Mesendoderm (in vitro differentiated cells): ENCODE data around the gene MAPK7.

ENCODE experiments used
- DNase-seq: peaks from one replicate; pipeline ENCODE4 v3.0.0; 2013
- H2AK5ac ChIP-seq: 2 replicates; pipeline ENCODE4 v1.6.1; 2013; ENCODE audit warnings: low read length, inconsistent platforms
- H2BK120ac ChIP-seq: 2 replicates; pipeline ENCODE4 v1.6.1; 2013; ENCODE audit warnings: low read depth, mild to moderate bottlenecking, low read length, moderate library complexity, mixed read lengths
- H2BK15ac ChIP-seq: replicated peaks from 2 replicates; pipeline ENCODE4 v1.6.1; 2013; ENCODE audit warnings: low read depth, mild to moderate bottlenecking, moderate library complexity
- H2BK5ac ChIP-seq: 2 replicates; pipeline ENCODE4 v1.6.1; 2013; ENCODE audit warnings: low read length, inconsistent platforms
- H3K18ac ChIP-seq: 2 replicates; pipeline ENCODE4 v1.6.1; 2013; ENCODE audit warnings: mild to moderate bottlenecking, low read length, mixed read lengths
- H3K23ac ChIP-seq: one replicate; pipeline ENCODE4 v1.6.1; 2013; ENCODE audit warnings: low read length
- H3K27ac ChIP-seq: 2 replicates; pipeline ENCODE4 v1.5.1; 2013; ENCODE audit warnings: low read depth, mild to moderate bottlenecking, inconsistent platforms, low read length, moderate library complexity
- H3K27me3 ChIP-seq: 2 replicates; pipeline ENCODE4 v1.6.1; 2013; ENCODE audit warnings: low read length, control low read depth, mild to moderate bottlenecking, inconsistent platforms; ENCODE audit not compliant: insufficient read depth, poor library complexity
- H3K36me3 ChIP-seq: 2 replicates; pipeline ENCODE4 v1.6.1; 2013; ENCODE audit warnings: low read length, inconsistent platforms; ENCODE audit not compliant: control insufficient read depth, insufficient read depth
- H3K4ac ChIP-seq: one replicate; pipeline ENCODE4 v1.6.1; 2013; ENCODE audit warnings: low read depth, mild to moderate bottlenecking, low read length, moderate library complexity
- H3K4me1 ChIP-seq: 2 replicates; pipeline ENCODE4 v1.6.1; 2013; ENCODE audit warnings: low read depth, low read length, inconsistent platforms; ENCODE audit not compliant: control insufficient read depth
- H3K4me2 ChIP-seq: 2 replicates; pipeline ENCODE4 v1.6.1; 2013; ENCODE audit warnings: low read length
- H3K4me3 ChIP-seq: 2 replicates; pipeline ENCODE4 v1.5.1; 2013; ENCODE audit warnings: mild to moderate bottlenecking, low read length
- H3K56ac ChIP-seq: one replicate; pipeline ENCODE4 v1.6.1; 2013; ENCODE audit warnings: low read length
- H3K79me1 ChIP-seq: 2 replicates; pipeline ENCODE4 v1.6.1; 2013; ENCODE audit warnings: low read length, inconsistent platforms
- H3K79me2 ChIP-seq: 2 replicates; pipeline ENCODE4 v1.6.1; 2013; ENCODE audit warnings: mild to moderate bottlenecking, low read length; ENCODE audit not compliant: control insufficient read depth, insufficient read depth
- H3K9ac ChIP-seq: 2 replicates; pipeline ENCODE4 v1.6.1; 2013; ENCODE audit warnings: low read length, inconsistent platforms
- H4K5ac ChIP-seq: one replicate; pipeline ENCODE4 v1.6.1; 2013; ENCODE audit warnings: low read length
- H4K8ac ChIP-seq: one replicate; pipeline ENCODE4 v1.6.1; 2013; ENCODE audit warnings: low read depth, mild to moderate bottlenecking, control low read depth, low read length, moderate library complexity
- WGBS: extraction: QIAGEN DNeasy Blood & Tissue Kit; methylation state at CpG from one replicate; pipeline ENCODE4 v1.1.7; 2013; ENCODE audit warnings: low lambda C conversion rate, missing lambda C conversion rate; ENCODE audit not compliant: insufficient coverage; ENCODE audit errors: extremely low coverage; 5-methylcytosine and 5-hydroxymethylcytosine counted together

The MAPK7 gene

DNA sequence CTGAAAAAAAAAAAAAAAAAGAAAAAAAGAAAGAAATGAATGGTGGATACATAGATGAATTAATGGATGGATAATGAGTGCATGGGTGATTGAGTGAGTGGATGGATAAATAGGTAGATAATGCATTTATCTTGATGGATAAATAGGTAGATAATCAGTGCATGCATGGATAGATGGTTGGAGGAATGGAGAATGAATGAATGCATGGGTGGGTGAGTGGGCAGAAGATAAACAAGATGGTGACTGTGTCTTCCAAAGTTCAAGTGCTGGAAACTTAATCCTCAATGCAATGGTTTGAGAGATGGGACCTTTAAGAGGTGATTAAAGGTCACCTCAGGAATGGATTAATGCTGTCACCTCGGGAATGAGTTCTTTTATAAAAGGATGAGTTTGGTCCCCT, 26.0 kb downstream of the MAPK7 start:
- Histone ChIP-seq H3K18ac (no peak overlapping the region), H2BK120ac (no peak overlapping the region), H3K79me1 (no peaks in the 10 kb centered on the region), H3K56ac (no peak overlapping the region), H3K27ac (no peak overlapping the region), H2BK5ac (no peak overlapping the region), H2BK15ac (no peak overlapping the region), H3K79me2 (no peaks in the 10 kb centered on the region), H3K4me3 (no peak overlapping the region), H3K9ac (no peak overlapping the region), H4K5ac (no peak overlapping the region), H3K27me3 (no peaks in the 10 kb centered on the region), H2AK5ac (no peak overlapping the region), H3K4me1 (no peaks in the 10 kb centered on the region), H3K4ac (no peak overlapping the region), H3K36me3 (no peaks in the 10 kb centered on the region), H3K23ac (no peak overlapping the region), H3K4me2 (no peak overlapping the region), H4K8ac (no peak overlapping the region)
- no CpG with 5 or more reads among the region's 1 CpG for WGBS
- DNase-seq, result no peak

DNA sequence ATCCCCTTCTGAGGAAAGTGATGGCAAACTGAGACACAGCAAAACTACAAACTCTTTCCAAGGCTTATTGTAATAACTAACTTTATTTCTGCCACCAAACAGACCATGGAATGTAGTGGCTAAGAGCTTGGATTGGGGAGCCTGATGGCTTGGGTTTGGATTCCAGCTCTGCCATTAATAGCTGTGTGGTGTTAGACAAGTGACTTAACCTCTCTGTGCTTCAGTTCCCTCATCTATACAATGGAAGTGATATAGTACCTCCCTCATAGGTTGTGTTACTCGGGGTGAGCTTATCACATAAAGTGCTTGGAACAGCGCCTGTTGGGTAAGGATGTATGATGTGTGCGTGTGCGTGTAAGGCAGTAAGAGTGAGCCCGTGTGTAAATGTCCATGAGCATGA, 26.8 kb downstream of the MAPK7 start:
- H3K56ac ChIP-seq, result no peak overlapping the region
- no peak overlapping the region for H2BK15ac ChIP-seq
- H3K4me1 ChIP-seq, result no peaks in the 10 kb centered on the region
- no peak overlapping the region for H4K8ac ChIP-seq
- no peaks in the 10 kb centered on the region for H3K79me1 ChIP-seq
- no peak overlapping the region for H4K5ac ChIP-seq
- no peaks in the 10 kb centered on the region for H3K36me3 ChIP-seq
- H3K4ac ChIP-seq, result no peak overlapping the region
- H3K79me2 ChIP-seq, result no peaks in the 10 kb centered on the region
- no peak for DNase-seq
- H3K9ac ChIP-seq, result no peak overlapping the region
- H3K27ac ChIP-seq, result no peak overlapping the region
- no peak overlapping the region for H3K23ac ChIP-seq
- H2AK5ac ChIP-seq, result no peak overlapping the region
- no peak overlapping the region for H2BK120ac ChIP-seq
- H3K4me2 ChIP-seq, result no peak overlapping the region
- no CpG with 5 or more reads among the region's 5 CpGs for WGBS
- H2BK5ac ChIP-seq, result no peak overlapping the region
- no peak overlapping the region for H3K18ac ChIP-seq
- H3K27me3 ChIP-seq, result no peaks in the 10 kb centered on the region
- no peak overlapping the region for H3K4me3 ChIP-seq

DNA sequence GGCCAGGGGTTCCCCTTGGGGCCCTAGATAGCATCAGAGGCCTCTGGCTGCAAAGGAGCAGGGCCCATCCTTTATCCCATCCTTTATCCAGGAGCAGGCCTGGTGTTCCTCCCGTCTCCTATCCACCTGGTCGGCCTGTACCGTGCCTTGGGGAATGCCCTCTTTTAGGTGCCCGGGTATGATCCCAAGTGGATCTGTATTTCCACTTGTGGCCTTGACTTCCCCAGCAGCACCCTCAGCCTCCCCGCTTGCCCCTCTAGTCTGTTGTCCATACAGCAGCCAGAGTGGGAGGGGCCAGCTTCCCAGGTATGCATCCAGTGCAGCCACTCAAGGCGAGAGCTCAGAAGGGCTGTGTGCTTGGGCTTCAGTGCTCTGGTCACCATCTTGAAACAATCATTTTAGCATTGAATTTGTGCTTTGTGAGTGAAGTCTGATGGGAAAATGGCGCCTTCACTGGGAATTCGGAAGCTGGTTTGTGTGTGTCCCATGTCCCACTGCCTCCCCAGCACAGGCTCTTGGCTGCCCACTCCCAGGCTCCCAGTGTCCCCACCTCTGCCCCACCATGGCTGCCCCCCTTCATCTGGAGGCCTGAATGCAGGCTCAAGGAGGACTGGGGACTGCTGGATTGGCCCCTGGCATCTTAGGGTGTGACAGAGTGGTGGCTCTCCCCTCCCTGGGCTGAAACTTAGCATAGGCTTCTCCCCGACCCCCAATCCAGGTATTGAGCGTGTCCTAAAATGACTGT, 29.5 kb downstream of the MAPK7 start:
- Histone ChIP-seq H3K4ac (no peak overlapping the region), H3K79me2 (no peaks in the 10 kb centered on the region), H3K27ac (no peak overlapping the region), H3K27me3 (no peaks in the 10 kb centered on the region), H4K5ac (no peak overlapping the region), H3K4me2 (no peak overlapping the region), H2AK5ac (no peak overlapping the region), H3K9ac (no peak overlapping the region), H2BK5ac (no peak overlapping the region), H3K4me3 (no peak overlapping the region), H3K56ac (no peak overlapping the region), H3K23ac (no peak overlapping the region), H3K4me1 (peaks cover 3% of the 10 kb centered on the region), H2BK120ac (no peak overlapping the region), H4K8ac (no peak overlapping the region), H2BK15ac (no peak overlapping the region), H3K79me1 (no peaks in the 10 kb centered on the region), H3K18ac (no peak overlapping the region), H3K36me3 (no peaks in the 10 kb centered on the region)
- WGBS, result no CpG with 5 or more reads among the region's 10 CpGs
- no peak for DNase-seq

DNA sequence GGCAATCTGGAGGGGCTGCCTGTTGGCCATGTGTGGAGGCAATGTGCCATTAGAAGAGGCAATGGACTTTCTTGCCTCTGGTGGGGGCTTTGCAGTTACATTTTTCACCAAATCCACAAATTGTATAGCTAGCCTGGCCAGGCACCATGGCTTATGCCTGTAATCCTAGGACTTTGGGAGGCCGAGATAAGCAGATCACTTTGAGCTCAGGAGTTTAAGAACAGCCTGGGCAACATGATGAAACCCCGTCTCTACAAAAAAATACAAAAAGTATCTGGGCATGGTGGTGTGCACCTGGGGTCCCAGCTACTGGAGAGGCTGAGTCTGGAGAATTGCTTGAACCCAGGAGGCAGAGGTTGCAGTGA, 30.0 kb downstream of the MAPK7 start:
- H4K5ac ChIP-seq, result no peak overlapping the region
- H3K56ac ChIP-seq, result no peak overlapping the region
- H3K79me2 ChIP-seq, result no peaks in the 10 kb centered on the region
- H2AK5ac ChIP-seq, result no peak overlapping the region
- H3K36me3 ChIP-seq, result no peaks in the 10 kb centered on the region
- H3K23ac ChIP-seq, result no peak overlapping the region
- DNase-seq, result no peak
- no peak overlapping the region for H3K27ac ChIP-seq
- no peak overlapping the region for H2BK5ac ChIP-seq
- no peak overlapping the region for H3K4me2 ChIP-seq
- no peak overlapping the region for H2BK120ac ChIP-seq
- peaks cover 3% of the 10 kb centered on the region for H3K4me1 ChIP-seq
- H3K4ac ChIP-seq, result no peak overlapping the region
- no peak overlapping the region for H2BK15ac ChIP-seq
- H3K9ac ChIP-seq, result no peak overlapping the region
- no CpG with 5 or more reads among the region's 2 CpGs for WGBS
- no peak overlapping the region for H3K4me3 ChIP-seq
- no peaks in the 10 kb centered on the region for H3K79me1 ChIP-seq
- H4K8ac ChIP-seq, result no peak overlapping the region
- no peak overlapping the region for H3K18ac ChIP-seq
- no peaks in the 10 kb centered on the region for H3K27me3 ChIP-seq

DNA sequence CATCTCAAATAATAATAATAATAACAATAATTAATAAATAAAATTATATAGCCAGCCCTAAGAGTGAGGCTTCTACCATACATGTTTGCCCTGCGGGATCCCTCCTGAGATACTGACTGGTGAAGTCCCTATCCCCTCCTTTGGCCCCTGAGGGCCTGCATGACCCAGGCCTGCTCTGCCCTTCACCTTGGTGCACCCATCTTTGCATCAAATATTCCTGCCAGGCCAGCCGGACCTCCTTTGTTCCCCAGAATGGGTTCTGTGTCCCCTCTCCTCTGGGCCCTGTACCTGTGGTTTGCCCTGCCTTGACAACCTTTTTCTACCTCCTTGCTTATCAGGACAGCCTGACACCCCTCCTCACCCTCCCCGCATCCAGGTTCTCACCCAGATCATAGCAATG, 30.8 kb downstream of the MAPK7 start:
- Histone ChIP-seq H3K36me3 (no peaks in the 10 kb centered on the region), H3K4ac (no peak overlapping the region)

DNA sequence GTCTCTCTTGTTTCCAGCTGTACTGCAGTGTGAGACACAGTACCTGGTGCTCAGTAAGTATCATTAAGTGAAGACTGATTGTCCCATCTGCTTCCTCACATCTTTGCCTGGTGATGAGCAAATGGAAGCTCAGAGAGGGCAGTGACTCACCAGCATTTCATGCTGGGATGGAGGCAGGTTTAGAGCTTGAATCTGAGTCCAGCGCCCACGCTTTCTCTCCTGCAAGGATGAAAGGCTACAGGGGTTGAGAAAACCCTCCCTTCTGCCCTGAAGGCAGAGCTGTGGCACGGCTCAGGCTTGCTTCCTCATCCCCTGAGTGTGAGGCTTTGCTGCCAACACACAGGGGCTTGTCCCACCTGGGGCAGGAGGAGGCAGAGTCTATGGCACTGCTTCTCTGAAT, 31.2 kb downstream of the MAPK7 start:
- WGBS, result no CpG with 5 or more reads among the region's 3 CpGs
- Histone ChIP-seq H3K9ac (no peak overlapping the region), H2BK5ac (no peak overlapping the region), H2BK15ac (no peak overlapping the region), H3K79me1 (no peaks in the 10 kb centered on the region), H3K18ac (no peak overlapping the region), H4K8ac (no peak overlapping the region), H3K27me3 (no peaks in the 10 kb centered on the region), H3K36me3 (no peaks in the 10 kb centered on the region), H2AK5ac (no peak overlapping the region), H3K23ac (no peak overlapping the region), H3K4ac (no peak overlapping the region), H3K79me2 (no peaks in the 10 kb centered on the region), H3K4me2 (no peak overlapping the region), H4K5ac (no peak overlapping the region), H3K27ac (no peak overlapping the region), H2BK120ac (no peak overlapping the region), H3K4me1 (peaks cover 3% of the 10 kb centered on the region), H3K56ac (no peak overlapping the region), H3K4me3 (no peak overlapping the region)
- peak; percentile 36 for DNase-seq

More for the DNA sequence above, 30.8 kb downstream of the MAPK7 start:
- no peaks in the 10 kb centered on the region for H3K27me3 ChIP-seq
- H4K8ac ChIP-seq, result no peak overlapping the region
- H3K4me1 ChIP-seq, result peaks cover 3% of the 10 kb centered on the region
- H2BK15ac ChIP-seq, result no peak overlapping the region
- DNase-seq, result no peak
- no peak overlapping the region for H3K4me3 ChIP-seq
- H3K79me1 ChIP-seq, result no peaks in the 10 kb centered on the region
- H2BK5ac ChIP-seq, result no peak overlapping the region
- H3K27ac ChIP-seq, result no peak overlapping the region
- H4K5ac ChIP-seq, result no peak overlapping the region
- H3K56ac ChIP-seq, result no peak overlapping the region
- no peak overlapping the region for H3K23ac ChIP-seq
- H2BK120ac ChIP-seq, result no peak overlapping the region
- WGBS, result no CpG with 5 or more reads among the region's 3 CpGs
- no peak overlapping the region for H3K9ac ChIP-seq
- no peak overlapping the region for H3K18ac ChIP-seq
- no peaks in the 10 kb centered on the region for H3K79me2 ChIP-seq
- no peak overlapping the region for H3K4me2 ChIP-seq
- H2AK5ac ChIP-seq, result no peak overlapping the region
